Activated T-helper 2 cell treated with anti-CD3 and anti-CD28 coated beads, Interferon-gamma antibody, Interleukin-2, Interleukin-4, amounts not matched to agents 10 μg/mL and 5 μg/mL and 100 μg/mL, durations not matched to agents 14 hours and 24 hours and 36 hours (primary cell): ENCODE data around the gene IL17RC. TPM values are rescaled to one million over a fixed set of nuclear protein-coding genes. Genes with fewer than 3 reads are reported as not detected.
A peak's percentile ranks its signal among the peaks of the same experiment; 100 is the strongest.

Experiments used
- DNase-seq: peaks from one replicate; pipeline ENCODE4 v3.0.0; 2021; ENCODE audit warnings: low spot score
- H3K27ac Mint-ChIP-seq: one replicate; pipeline ENCODE4 v1.8.0; 2021; ENCODE audit warnings: mixed read lengths
- H3K27me3 Mint-ChIP-seq: one replicate; pipeline ENCODE4 v1.8.0; 2021; ENCODE audit warnings: low read depth, mixed read lengths
- H3K36me3 Mint-ChIP-seq: one replicate; pipeline ENCODE4 v1.8.0; 2021; ENCODE audit warnings: low read depth, mixed read lengths
- H3K4me1 Mint-ChIP-seq: one replicate; pipeline ENCODE4 v1.8.0; 2021; ENCODE audit warnings: low read depth, mixed read lengths
- H3K4me3 Mint-ChIP-seq: one replicate; pipeline ENCODE4 v1.8.0; 2021; ENCODE audit warnings: low read depth, mild to moderate bottlenecking, moderate library complexity, mixed read lengths
- H3K9me3 Mint-ChIP-seq: one replicate; pipeline ENCODE4 v1.8.0; 2021; ENCODE audit warnings: mixed read lengths
- intact Hi-C: fragments of 100-400 bp; cut with micrococcal nuclease; formaldehyde crosslinking; loops from one replicate; pipeline ENCODE4 v1.15.1; 2023
- total RNA-seq: library from RNA; stranded (reverse); gene quantifications from 2 replicates; pipeline ENCODE4 v1.2.3, GENCODE V29; 2022

Gene IL17RC
- total RNA-seq, 1 donor from 2014 or later, result 0.27 TPM

- Mint-ChIP-seq H3K36me3 (peaks cover 4% of the 10 kb centered on the region), H3K4me1 (peaks cover 12% of the 10 kb centered on the region), H3K4me3 (no peak overlapping the region), H3K27me3 (no peaks in the 10 kb centered on the region), H3K9me3 (no peaks in the 10 kb centered on the region), H3K27ac (no peak overlapping the region)
- intact Hi-C loops, result no loop called here
- DNase-seq, result no peak
These were observed 38.9 kb downstream of the IL17RC start for GRCh38 chr3:9955611-9956352.

- intact Hi-C loops, result no loop called here
- Mint-ChIP-seq H3K27me3 (no peaks in the 10 kb centered on the region), H3K4me3 (no peak overlapping the region), H3K9me3 (no peaks in the 10 kb centered on the region), H3K27ac (no peak overlapping the region), H3K4me1 (peaks cover 3% of the 10 kb centered on the region), H3K36me3 (no peaks in the 10 kb centered on the region)
- no peak for DNase-seq
These were observed 40.3 kb downstream of the IL17RC start for GRCh38 chr3:9957214-9957613.

- Mint-ChIP-seq H3K9me3 (no peaks in the 10 kb centered on the region), H3K36me3 (peaks cover 40% of the 10 kb centered on the region), H3K4me1 (no peaks in the 10 kb centered on the region), H3K27ac (no peak overlapping the region), H3K4me3 (no peak overlapping the region), H3K27me3 (no peaks in the 10 kb centered on the region)
- intact Hi-C loops, result no loop called here
- no peak for DNase-seq
These were observed 48.4 kb downstream of the IL17RC start for GRCh38 chr3:9965200-9965875.

GRCh38 chr3:9966841-9967240 is 49.9 kb downstream of the IL17RC start:
- H3K4me1 Mint-ChIP-seq, result no peaks in the 10 kb centered on the region
- no peak overlapping the region for H3K4me3 Mint-ChIP-seq
- peaks cover 55% of the 10 kb centered on the region for H3K36me3 Mint-ChIP-seq
- H3K9me3 Mint-ChIP-seq, result no peaks in the 10 kb centered on the region
- H3K27ac Mint-ChIP-seq, result no peak overlapping the region
- DNase-seq, result no peak
- intact Hi-C loops, result no loop called here
- no peaks in the 10 kb centered on the region for H3K27me3 Mint-ChIP-seq

GRCh38 chr3:9969632-9970019 is 52.7 kb downstream of the IL17RC start:
- no peaks in the 10 kb centered on the region for H3K9me3 Mint-ChIP-seq
- DNase-seq, result no peak
- intact Hi-C loops, result no loop called here
- H3K36me3 Mint-ChIP-seq, result peaks cover 60% of the 10 kb centered on the region
- H3K27me3 Mint-ChIP-seq, result no peaks in the 10 kb centered on the region
- H3K27ac Mint-ChIP-seq, result no peak overlapping the region
- no peaks in the 10 kb centered on the region for H3K4me1 Mint-ChIP-seq
- H3K4me3 Mint-ChIP-seq, result no peak overlapping the region

GRCh38 chr3:9970020-9970652 is 53.2 kb downstream of the IL17RC start:
- no peak for DNase-seq
- Mint-ChIP-seq H3K9me3 (no peaks in the 10 kb centered on the region), H3K36me3 (peaks cover 62% of the 10 kb centered on the region), H3K4me3 (no peak overlapping the region), H3K27ac (no peak overlapping the region), H3K4me1 (no peaks in the 10 kb centered on the region), H3K27me3 (no peaks in the 10 kb centered on the region)
- intact Hi-C loops, result no loop called here

GRCh38 chr3:9976721-9977709 is 60.1 kb downstream of the IL17RC start:
- Mint-ChIP-seq H3K27ac (peak overlapping the region; percentile 75), H3K36me3 (peaks cover 36% of the 10 kb centered on the region), H3K4me1 (peaks cover 21% of the 10 kb centered on the region), H3K9me3 (no peaks in the 10 kb centered on the region), H3K4me3 (peak overlapping the region; percentile 3), H3K27me3 (no peaks in the 10 kb centered on the region)
- DNase-seq, result no peak
- intact Hi-C loops, result no loop called here

- Mint-ChIP-seq H3K9me3 (no peaks in the 10 kb centered on the region), H3K36me3 (peaks cover 34% of the 10 kb centered on the region), H3K4me3 (no peak overlapping the region), H3K27me3 (no peaks in the 10 kb centered on the region), H3K27ac (peak overlapping the region; percentile 60), H3K4me1 (peaks cover 24% of the 10 kb centered on the region)
- DNase-seq, result no peak
- intact Hi-C loops, result no loop called here
These were observed 61.9 kb downstream of the IL17RC start for GRCh38 chr3:9978710-9979305.

GRCh38 chr3:9980251-9980650 is 63.4 kb downstream of the IL17RC start:
- Mint-ChIP-seq H3K4me1 (peaks cover 24% of the 10 kb centered on the region), H3K36me3 (peaks cover 26% of the 10 kb centered on the region), H3K4me3 (no peak overlapping the region), H3K27me3 (no peaks in the 10 kb centered on the region), H3K27ac (no peak overlapping the region), H3K9me3 (no peaks in the 10 kb centered on the region)
- DNase-seq, result no peak
- intact Hi-C loops, result no loop called here

Other genes starting within 250 kb of the IL17RC start
- 0.50 TPM in 1 of 2 replicates, not detected in the other for gene CPNE9, start 213.3 kb upstream of the IL17RC start, total RNA-seq
- gene BRPF1, start 185.4 kb upstream of the IL17RC start, total RNA-seq, result 34.2 and 35.8 TPM in 2 replicates
- gene OGG1, start 167.1 kb upstream of the IL17RC start, total RNA-seq, result 33.0 and 38.4 TPM in 2 replicates
- gene CAMK1, start 147.2 kb upstream of the IL17RC start, total RNA-seq, result 113 and 116 TPM in 2 replicates
- gene TADA3, start 124.6 kb upstream of the IL17RC start, total RNA-seq, result 86.6 and 89.2 TPM in 2 replicates
- 253 and 268 TPM in 2 replicates for gene ARPC4, start 124.0 kb upstream of the IL17RC start, total RNA-seq
- 51.0 and 56.5 TPM in 2 replicates for gene TTLL3, start 106.8 kb upstream of the IL17RC start, total RNA-seq
- 70.0 and 71.1 TPM in 2 replicates for gene RPUSD3, start 73.1 kb upstream of the IL17RC start, total RNA-seq
- not detected in 2 replicates for gene CIDEC, start 36.8 kb upstream of the IL17RC start, total RNA-seq
- 31.7 and 33.3 TPM in 2 replicates for gene JAGN1, start 26.5 kb upstream of the IL17RC start, total RNA-seq
- gene IL17RE, start 14.2 kb upstream of the IL17RC start, total RNA-seq, result 0.78 and 1.0 TPM in 2 replicates
- 22.9 and 24.0 TPM in 2 replicates for gene CRELD1, start 16.7 kb downstream of the IL17RC start, total RNA-seq
- 10.7 and 11.3 TPM in 2 replicates for gene PRRT3, start 35.3 kb downstream of the IL17RC start, total RNA-seq
- gene EMC3, start 69.7 kb downstream of the IL17RC start, total RNA-seq, result 35.9 and 43.5 TPM in 2 replicates
- 54.4 and 55.1 TPM in 2 replicates for gene FANCD2, start 109.3 kb downstream of the IL17RC start, total RNA-seq
- gene FANCD2OS, start 191.2 kb downstream of the IL17RC start, total RNA-seq, result not detected in 2 replicates
- gene BRK1, start 198.6 kb downstream of the IL17RC start, total RNA-seq, result 94.4 and 100 TPM in 2 replicates
- 54.0 and 54.9 TPM in 2 replicates for gene VHL, start 224.7 kb downstream of the IL17RC start, total RNA-seq
- 2.4 and 2.6 TPM in 2 replicates for gene IRAK2, start 247.8 kb downstream of the IL17RC start, total RNA-seq